ENCODE results near the gene TMEM135.
"Not testable (repeated sequence)": the region's sequence is repeated elsewhere in the genome, so short reads cannot be mapped to it uniquely, and the experiment has no call there.

The TMEM135 gene

DNA sequence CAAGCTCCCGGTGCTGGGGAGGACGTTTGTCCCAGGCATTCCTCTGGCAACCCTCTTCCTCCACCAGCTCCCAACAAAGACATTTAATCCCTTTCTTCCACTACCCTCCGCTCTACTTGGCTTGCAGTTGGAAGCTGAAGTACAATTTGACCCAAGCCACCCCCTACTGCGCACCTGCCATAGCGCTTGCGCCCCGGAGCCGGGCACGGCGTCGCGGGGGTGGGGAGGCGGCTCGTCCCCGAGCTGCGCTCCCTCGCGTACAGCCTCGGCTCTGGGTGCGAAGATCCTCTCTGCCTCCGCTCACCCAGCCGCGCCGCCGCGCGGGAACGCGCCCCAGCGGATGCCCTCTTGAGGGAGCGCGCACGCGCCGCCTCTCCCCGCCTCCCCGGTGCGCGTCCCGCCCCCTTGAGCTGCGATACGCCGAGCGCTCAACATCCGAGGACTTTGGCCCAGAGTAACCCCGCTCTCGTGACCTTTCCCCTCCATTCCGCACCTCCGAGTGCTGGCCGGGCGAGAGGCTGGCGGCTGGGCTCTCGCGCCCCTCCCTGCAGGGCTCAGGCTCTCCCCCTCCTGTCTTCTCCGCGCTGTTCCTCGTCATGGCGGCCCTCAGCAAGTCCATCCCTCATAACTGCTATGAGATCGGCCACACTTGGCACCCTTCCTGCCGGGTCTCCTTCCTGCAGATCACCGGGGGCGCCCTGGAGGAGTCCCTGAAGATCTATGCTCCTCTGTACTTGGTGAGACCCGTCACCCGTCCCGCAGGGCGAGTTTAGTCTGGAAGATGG is at the start of gene TMEM135:
Gene TMEM135, plus strand, starts transcription at position 485 of the 785 bp plus-strand sequence. Its CDS starts 112 bp downstream, at position 597.
- peak; percentile 93 for DNase-seq (ENCODE audit: low read depth)

DNA sequence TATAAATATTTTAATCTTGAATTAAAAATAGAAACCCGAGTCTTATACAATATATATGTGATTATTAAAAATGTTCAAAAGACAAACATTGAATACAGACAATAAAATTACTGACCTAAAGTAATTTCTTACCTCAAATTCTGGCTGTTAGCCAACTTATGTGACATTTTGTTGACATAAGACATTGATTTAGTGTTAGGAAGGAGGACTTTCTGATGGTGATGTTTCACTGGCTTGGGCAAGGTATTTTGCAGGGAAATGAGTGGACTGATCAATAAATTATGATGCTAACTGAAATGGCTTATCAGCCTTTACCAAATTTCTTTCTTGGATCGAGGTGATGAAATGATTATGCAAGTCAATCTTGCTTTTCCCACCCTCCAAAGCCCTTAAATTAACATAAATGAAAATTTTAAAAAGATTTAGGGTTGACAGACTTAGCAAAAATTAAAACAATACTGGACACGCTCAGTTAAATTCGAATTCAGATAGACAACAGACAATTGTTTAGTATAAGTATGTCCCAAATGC is 49.3 kb upstream of the TMEM135 start:
- no peak for DNase-seq (ENCODE audit: low read depth)

DNA sequence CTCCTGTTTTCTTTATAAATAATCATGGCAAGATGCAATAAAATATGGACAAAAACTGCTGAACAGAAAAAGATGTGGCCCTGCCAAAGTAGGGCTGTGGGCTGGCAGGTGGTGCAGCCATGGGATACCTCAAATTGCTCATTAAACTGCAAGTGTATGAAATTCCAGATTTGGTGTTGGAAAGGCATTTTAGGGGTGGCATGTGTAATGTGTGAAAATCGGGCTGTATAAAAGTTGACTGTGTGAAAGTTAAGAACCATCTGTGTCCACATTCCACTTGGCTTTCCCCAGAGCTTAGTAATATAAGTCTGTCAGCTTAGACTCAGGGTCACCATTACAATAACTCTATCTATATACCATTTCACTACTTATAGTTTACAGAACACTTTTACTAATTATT is 47.7 kb upstream of the TMEM135 start:
- peak; percentile 15 for DNase-seq (ENCODE audit: low read depth)

DNA sequence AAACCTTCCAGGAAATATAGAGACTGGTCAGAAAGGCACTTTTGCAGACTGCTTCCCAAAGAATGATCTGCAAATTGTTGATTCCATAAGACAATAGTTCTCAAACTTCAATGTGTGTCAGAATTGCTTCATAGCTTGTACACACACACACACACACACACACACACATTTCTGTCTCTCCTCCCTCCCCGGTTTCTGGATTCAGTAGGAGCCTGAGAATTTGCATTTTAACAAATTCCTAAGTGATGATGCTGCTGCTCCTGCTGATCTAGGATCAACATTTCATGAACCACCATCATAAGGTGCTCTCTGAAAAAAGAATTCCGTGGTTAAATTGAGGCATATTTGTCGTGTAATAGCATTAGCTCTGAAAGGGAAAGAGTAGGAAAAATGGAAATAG is 47.2 kb upstream of the TMEM135 start:
- peak; percentile 82 for DNase-seq (ENCODE audit: low read depth)

DNA sequence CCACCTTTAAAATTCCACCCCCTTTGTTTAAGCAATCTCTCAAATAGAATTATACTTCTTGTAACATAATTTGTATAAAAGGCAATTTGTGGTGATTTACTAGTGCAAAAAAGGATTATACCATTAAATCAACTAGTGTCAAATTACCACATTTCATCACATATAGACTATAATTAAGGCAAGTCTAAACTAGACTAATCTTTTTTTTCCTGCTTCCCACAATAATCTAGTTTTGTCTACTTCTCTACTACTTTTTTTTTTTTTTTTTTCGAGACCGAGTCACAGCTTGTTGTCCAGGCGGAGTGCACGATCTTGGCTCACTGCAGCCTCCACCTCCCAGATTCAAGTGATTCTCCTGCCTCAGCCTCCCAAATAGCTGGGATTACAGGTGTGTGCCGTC is 46.4 kb upstream of the TMEM135 start:
- no peak for DNase-seq (ENCODE audit: low read depth)

DNA sequence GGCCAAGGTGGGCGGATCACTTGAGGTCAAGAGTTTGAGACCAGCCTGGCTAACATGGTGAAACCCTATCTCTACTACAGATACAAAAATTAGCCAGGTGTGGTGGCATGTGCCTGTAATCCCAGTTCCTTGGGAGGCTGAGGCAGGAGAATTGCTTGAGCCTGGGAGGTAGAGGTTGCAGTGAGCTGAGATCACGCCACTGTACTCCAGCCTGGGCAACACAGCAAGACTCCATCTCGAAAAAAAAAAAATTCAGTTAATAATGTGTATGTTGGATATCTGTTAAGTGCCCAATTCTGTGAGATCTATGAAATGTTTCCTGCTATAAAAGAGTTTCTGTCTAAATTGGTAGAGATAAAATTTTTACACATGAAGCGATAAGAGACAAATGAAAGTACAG is 45.4 kb upstream of the TMEM135 start:
- DNase-seq (ENCODE audit: low read depth) = not testable (repeated sequence)

DNA sequence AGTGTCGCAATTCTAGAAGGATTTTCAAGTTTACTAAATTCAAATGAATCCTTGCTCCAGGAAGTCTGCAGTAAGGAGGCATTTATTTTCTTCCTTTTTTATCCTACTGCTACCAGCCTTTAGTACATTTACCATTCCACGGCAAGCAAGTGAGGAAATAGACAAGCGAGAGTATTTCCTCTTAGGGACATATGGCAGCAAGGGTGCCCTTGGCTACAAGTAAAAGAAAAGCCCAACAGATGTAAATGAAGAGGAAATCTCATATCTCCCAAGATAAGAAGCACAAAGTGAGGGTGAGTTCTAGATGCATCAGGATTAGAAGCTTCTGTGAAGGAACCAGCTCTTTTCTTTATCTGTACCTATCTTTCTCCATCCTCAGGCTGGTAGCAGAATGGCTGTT is 44.7 kb upstream of the TMEM135 start:
- no peak for DNase-seq (ENCODE audit: low read depth)

DNA sequence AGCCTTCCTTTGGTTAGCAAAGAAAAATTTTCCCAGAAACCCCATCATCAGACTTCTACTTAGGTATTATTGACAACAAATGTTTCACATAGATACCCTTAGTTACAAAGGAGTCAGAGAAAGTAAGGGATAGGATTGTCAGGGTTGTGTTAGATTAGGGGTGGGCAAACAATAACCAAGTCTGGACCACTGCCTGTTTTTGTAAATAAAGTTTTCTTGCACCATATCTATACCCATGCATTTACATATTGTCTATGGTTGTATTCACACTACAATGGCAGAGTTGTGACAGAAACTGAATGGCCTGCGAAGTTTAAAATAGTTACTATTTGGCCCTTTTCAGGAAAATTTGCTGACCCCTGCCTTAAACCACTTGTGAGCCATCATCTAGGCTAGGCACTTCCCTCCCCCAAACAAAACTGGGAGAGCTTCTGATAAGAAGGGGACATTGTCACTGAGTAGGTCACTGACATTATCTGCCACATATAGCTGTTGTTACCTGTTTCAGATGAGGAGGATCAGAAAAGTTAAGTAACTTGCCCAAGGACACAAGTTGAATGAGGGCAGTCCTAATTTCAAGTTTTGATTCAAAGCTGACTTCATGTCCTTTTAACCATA is 40.7 kb upstream of the TMEM135 start:
- DNase-seq (ENCODE audit: low read depth) = no peak

DNA sequence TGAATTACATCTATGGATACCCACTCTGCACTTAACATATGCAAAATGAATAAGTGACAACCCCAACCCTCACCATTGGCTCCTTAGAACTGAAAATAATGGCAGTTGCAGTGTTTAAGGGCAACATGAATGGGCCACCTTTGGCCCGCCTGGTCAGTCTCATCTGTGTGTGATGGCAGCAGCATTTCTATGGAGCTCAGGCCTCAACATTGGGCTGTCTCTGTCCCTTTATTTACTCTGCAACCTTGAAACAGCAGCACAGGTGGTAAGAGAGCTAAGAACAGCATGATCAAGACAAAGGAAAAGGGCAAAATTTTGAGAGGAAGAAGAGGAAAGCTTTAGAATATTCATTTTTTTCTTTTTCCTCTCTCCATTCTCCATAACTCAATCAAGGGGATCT is 38.3 kb upstream of the TMEM135 start:
- no peak for DNase-seq (ENCODE audit: low read depth)

DNA sequence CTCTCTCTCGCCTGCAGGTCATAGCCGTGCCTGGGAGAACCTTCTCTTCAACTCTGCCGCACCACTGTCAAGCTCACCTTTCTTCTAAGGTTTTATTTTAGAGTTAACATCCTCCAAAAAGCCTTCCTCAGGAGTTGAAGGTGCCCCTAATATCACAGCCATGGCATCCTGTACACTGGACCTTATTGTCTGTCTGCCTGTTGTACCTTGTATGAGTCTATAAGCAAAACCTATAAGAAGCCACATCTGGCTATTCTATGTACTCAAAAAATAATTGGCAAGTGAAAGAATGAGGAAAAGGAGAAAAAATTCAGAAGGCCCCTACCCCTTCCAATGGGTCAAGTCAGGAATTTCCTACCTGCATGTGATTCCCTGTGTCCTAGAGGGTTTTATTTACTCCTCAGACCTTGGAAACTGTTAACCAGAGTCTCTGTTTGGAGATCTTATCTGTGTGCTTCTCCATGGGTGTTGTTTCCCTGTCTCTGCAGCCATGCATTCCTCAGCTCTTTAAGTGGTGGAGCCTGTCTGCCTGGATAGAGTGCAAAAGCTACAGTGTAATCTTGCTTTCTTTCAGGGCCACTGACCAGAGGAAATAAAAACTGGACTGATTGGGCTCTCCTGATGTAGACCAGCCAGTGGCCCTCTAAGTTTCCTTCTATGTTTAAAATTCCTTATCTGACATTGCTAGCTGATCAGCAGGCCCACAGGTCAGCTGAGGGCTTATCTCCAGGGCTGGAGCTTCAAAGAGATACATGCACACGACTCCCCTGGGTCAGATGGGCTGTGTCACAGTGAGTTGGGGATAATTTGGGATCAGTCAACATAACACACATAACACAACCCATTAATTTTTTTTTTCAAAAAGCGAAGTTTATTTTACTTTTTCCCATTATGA is 37.6 kb upstream of the TMEM135 start:
- DNase-seq (ENCODE audit: low read depth) = peak; percentile 52

DNA sequence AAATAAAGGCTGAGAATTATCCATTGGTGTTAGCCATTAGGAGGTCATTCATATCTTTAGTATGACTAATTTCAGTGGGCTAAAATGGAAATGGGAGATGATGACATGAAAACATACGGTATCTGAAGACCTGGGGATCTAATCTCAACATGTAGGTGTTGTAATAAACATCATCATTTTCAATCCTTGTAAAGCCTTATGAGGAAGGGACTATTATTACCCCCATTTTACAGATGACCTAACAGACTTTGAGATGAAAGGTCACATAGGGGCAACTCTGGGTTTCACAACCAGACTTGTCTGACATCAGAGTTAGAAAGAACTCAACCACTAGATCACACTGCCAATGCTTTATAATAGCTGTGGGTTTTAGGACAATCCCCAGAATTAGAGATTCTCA is 34.8 kb upstream of the TMEM135 start:
- peak; percentile 30 for DNase-seq (ENCODE audit: low read depth)

DNA sequence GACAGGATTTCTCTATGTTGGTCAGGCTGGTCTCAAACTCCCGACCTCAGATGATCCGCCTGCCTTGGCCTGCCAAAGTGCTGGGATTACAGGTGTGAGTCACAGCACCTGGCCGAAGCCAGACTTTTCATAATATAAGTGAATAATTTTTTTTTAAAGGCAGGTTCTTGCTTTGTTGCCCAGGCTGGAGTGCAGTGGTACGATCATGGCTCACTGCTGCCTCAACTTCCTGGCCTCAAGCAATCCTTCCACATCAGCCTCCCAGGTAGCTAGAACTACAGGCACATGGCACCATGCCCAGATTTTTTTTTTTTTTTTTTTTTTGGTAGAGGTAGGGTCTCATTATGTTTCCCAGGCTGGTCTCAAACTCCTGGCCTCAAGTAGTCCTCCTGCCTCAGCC is 33.5 kb upstream of the TMEM135 start:
- not testable (repeated sequence) for DNase-seq (ENCODE audit: low read depth)

DNA sequence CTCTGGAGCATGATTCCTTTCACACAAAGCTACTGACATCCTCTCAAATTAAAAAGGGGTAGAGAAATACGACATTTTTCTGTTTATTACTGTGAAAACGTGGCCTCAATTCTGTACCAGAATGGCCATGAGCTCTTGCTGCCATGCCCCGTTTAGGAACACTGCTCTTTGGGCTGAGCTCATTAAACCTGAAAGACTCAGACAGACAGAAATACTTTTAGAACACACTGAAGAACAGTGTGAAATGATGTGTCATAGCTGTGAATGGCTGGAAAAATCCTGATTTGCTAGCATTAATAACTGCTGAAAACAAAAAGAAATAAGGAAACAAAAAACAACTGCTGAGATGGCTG is 32.2 kb upstream of the TMEM135 start:
- no peak for DNase-seq (ENCODE audit: low read depth)

DNA sequence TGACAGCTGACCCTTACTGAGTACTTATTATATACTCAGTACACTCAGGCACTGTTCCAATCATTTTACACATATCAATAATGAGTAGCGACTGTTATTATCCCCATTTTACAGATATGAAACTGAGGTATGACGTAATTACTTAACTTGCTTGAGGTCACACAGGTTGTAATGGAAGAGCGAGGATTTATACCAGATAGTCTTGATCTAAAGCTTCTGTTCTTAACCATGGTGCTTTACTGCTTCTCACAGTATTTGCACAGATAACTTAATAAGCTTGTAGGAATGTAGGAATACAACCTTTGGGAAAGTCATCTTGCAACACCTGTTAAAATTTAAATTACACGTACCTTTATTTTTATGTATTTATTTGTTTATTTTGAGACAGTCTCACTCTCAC is 31.7 kb upstream of the TMEM135 start:
- no peak for DNase-seq (ENCODE audit: low read depth)

DNA sequence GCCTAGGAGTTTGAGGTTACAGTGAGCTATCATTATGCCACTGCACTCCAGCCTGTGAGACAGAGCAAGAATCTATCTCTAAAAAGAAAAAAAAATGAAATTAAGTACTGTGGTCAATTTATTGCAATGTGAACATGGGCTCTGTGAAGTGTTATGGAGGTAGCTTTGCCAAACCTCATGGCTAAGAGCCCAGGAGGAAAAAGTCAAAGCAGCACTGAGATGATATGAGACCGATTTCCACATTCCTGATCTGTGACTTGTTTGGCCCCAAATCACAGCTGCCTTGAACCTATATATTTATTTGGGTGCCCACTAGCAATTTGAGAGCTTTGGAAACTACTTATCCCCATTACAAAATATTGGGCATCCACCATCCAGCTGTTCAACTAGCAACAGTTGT is 29.8 kb upstream of the TMEM135 start:
- peak; percentile 63 for DNase-seq (ENCODE audit: low read depth)

DNA sequence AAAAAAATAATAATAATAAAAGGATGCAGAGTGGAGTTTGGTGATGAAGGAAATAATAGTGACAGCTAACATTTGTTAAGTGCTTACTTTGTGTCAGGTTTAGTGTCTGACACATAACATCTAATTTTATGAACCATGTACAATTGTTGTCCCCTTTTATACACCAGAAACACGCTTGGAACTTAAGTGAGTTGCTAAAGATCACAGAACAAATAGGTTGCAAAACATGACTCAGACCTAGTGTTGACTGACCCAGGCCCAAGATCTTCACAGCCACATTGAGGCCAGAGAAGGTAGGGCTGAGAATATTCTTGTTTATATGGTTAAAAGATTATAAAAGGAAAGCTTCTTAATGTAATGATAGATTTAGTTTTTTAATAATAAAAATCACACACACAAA is 25.6 kb upstream of the TMEM135 start:
- no peak for DNase-seq (ENCODE audit: low read depth)

DNA sequence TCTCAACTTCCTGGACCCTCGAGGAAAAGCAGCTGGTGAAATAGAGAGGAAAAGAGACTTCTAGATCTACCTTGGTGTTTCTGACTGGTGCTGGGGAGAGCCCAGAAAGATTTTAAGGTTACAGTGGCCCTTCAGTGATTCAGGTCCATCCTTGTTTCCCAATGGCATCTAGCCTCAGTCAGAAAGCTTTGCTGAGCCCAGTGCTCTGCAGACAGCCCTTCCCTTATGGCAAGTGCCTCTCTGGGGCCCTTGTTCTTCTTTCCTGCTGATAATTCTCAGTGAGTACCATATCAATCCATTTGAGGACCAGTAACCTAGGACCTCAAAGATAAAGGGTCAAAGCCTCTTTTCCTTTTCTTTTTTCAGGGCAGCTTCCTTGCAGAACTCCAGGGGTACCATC is 25.1 kb upstream of the TMEM135 start:
- no peak for DNase-seq (ENCODE audit: low read depth)

DNA sequence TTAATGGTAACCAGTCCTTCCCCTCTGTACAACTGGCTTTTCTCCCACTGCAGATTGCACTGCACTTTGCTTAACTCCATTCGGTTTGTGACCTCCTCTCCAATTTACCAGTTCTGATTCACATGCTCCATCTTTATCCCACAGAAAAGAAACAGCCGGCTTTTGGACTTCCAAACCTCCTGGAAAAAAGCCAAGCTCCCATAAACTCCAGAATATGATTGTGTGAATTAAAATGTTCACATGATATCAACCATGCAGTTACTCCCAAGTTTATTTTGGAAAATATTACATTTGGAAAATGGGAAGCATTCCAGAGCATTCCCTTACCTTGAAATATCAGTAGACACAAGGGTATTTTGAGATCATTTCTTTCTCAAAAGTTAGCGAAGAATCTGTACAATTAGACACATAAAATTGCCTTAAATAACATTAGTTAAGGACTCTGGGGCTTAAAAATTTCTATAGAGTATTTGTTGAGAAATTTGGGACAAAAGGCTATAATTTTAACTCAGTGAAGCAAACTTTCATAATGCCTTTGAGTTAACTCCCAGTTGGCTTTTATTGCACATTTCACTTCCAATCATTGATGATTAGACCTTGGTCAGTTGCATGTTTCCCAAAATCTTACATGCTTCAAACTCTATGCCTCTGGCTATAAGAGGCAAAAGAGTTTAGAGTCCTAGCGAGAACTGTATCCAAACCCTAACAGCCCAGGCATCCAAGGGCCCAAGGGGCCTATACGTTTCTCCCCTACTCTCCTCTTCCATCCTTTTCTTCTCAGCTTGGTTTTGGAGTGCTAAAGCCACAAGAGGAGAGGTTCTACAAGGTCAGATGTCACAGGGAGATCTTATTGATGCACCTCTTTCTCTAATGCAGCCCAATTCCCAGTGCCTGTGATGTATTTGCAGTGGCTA is 23.6 kb upstream of the TMEM135 start:
- DNase-seq (ENCODE audit: low read depth) = no peak

DNA sequence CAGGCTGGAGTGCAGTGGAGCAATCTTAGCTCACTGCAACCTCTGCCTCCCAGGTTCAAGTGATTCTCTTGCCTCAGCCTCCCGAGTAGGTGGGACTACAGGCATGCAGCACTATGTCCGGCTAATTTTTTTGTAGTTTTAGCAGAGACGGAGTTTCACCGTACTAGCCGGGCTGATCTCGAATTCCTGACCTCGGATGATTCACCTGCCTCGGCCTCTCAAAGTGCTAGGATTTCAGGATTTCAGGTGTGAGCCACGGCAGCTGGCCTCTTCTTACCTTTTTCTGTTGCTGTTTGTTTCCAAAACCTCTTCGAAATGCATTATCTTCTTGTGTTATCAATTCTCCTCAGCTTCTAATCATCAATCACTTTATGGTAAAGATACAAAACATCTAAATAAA is 22.1 kb upstream of the TMEM135 start:
- DNase-seq (ENCODE audit: low read depth) = no peak

DNA sequence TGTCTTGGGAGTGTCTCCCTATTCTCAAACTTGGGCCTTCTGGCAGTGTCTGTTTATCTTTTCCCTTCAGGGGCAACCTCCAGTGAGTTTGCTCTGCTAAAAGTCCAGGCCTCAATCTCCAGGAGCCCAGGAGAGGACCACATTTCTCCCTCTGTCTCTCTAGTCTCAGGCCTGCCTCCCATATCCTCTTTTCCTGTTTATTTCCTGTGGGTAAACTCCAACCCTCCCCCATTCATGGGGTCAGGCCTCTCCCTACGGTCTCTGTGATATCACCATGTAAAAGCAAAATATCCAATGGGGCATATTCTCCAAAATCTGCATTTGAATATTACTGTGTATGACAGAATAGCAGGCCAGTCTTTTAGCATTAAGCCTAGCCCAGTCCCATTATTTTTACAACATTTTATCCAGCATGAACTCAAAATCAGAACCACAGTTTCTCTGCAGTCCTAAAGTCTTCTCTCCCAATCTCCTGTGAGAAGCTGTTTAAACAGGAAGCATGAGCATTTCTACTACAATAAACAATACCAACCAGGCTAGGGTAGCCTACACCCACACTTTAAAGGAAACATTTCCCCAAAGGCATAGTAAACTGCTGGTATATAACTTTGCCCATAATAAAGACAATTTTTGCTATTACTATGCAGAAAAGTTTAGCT is 18.0 kb upstream of the TMEM135 start:
- no peak for DNase-seq (ENCODE audit: low read depth)

DNA sequence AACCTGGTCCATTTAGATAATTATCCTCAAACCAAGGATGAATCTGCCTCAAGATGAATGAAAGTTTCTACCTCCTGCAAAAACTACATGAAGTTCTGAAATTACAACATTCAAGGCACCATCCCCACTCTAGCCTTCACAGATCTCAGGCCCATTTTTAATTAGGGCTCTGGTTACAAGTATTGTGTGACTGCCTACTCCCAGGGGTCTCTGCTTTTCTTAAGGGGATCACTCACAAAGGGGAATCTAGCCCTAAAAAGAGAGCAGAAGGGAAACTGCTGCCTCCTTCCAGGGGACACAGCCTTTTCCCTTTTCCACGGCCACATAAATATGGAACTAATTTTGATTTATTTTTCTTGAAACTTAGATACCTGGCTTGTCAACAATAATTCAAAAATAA is 17.4 kb upstream of the TMEM135 start:
- no peak for DNase-seq (ENCODE audit: low read depth)

Data from amniotic epithelial cell (primary cell).